K562 (cell line): ENCODE measurements around the gene LRRC47. TPM values are rescaled to one million over a fixed set of nuclear protein-coding genes. Genes with fewer than 3 reads are reported as not detected.

Experiments
- EWSR1 ChIP-seq: fragments of 450-650 bp; IDR thresholded peaks from 2 replicates; pipeline ENCODE4 v1.6.1; 2018; ENCODE audit warnings: borderline replicate concordance, mild to moderate bottlenecking, low read depth, moderate library complexity; ENCODE audit not compliant: partially characterized antibody
- HDAC8 ChIP-seq: fragments of 450-650 bp; IDR thresholded peaks from 2 replicates; pipeline ENCODE4 v1.6.1; 2016; ENCODE audit warnings: mild to moderate bottlenecking, missing genetic modification characterization, moderate library complexity, missing compliant biosample characterization
- MXD1 ChIP-seq: fragments of 250-450 bp; sonication (Bioruptor Pico); IDR thresholded peaks from 2 replicates; pipeline ENCODE4 v1.8.0; 2021; ENCODE audit warnings: borderline replicate concordance, mild to moderate bottlenecking, moderate library complexity; ENCODE audit not compliant: poor library complexity, severe bottlenecking
- POLR2AphosphoS2 ChIP-seq: IDR thresholded peaks from 2 replicates; pipeline ENCODE4 v1.6.1; 2012; ENCODE audit warnings: low read length, improper control_type of control experiment
- PTRF ChIP-seq: fragments of 450-650 bp; IDR thresholded peaks from 2 replicates; pipeline ENCODE4 v1.6.1; 2016; ENCODE audit warnings: mild to moderate bottlenecking, missing genetic modification characterization, missing compliant biosample characterization
- REST ChIP-seq, 2 experiments: fragments of 450-650 bp; formaldehyde crosslinking in 1 of 2; IDR thresholded peaks; 2 replicates each; pipeline versions ENCODE4 v1.4.0 to v1.6.1; 2014 to 2020; ENCODE audit warnings: mild to moderate bottlenecking in 2 of 2, borderline replicate concordance in 1 of 2, low read depth in 1 of 2
- SOX6 ChIP-seq: fragments of 450-650 bp; IDR thresholded peaks from 2 replicates; pipeline ENCODE4 v1.6.1; 2014; ENCODE audit warnings: mild to moderate bottlenecking
- UBTF ChIP-seq, 2 experiments: IDR thresholded peaks; 2 replicates each; pipeline ENCODE4 v1.6.1; 2012; ENCODE audit warnings: improper control_type of control experiment in 2 of 2, low read depth in 2 of 2, low read length in 2 of 2, borderline replicate concordance in 1 of 2
- ZC3H11A ChIP-seq: IDR thresholded peaks from 2 replicates; pipeline ENCODE4 v1.6.1; 2012; ENCODE audit warnings: low read depth, low read length, improper control_type of control experiment
- ZNF24 ChIP-seq: fragments of 450-650 bp; IDR thresholded peaks from 2 replicates; pipeline ENCODE4 v1.6.1; 2016
- ZNF518B ChIP-seq: fragments of 250-450 bp; sonication (Bioruptor Pico); IDR thresholded peaks from 2 replicates; pipeline ENCODE4 v1.5.0; 2021; ENCODE audit warnings: mild to moderate bottlenecking, moderate library complexity
- ZNF778 ChIP-seq: fragments of 450-650 bp; formaldehyde crosslinking; IDR thresholded peaks from 2 replicates; pipeline ENCODE4 v1.4.0; 2020; ENCODE audit warnings: mild to moderate bottlenecking, moderate library complexity
- polyA plus RNA-seq, 8 experiments: library from polyadenylated mRNA; depleted of rRNA in 4 of 8; stranded (reverse) in 5 of 8; unstranded in 3 of 8; fragments of >200 nt; fragmentation: Nextera tagmentation in 2 of 8; fragmentation: Illumina TruSeq in 1 of 8; extraction: Ambion mirVana in 2 of 8; extraction: Trizol in 1 of 8; gene quantifications; 2 replicates each; pipeline versions ENCODE4 v1.2.1 to v1.2.3, GENCODE V29; 2011 to 2014; ENCODE audit warnings: inconsistent platforms in 1 of 8, missing spikeins in 1 of 8
- total RNA-seq, 7 experiments: library from RNA; depleted of rRNA in 6 of 7; stranded (reverse); fragments of >200 nt in 6 of 7; fragmentation: Illumina TruSeq in 2 of 7; extraction: Trizol in 2 of 7; gene quantifications; 2 replicates each; pipeline versions ENCODE4 v1.2.1 to v1.2.3, GENCODE V29; 2011 to 2021; ENCODE audit warnings: low replicate concordance in 1 of 7

LRRC47 gene
- total and polyA plus RNA-seq, 9 of the 15 experiments (the other 6 are each of a cell fraction or from before 2014, with no cell fraction given): 4.6 to 68.0 (median 35.9) TPM

GRCh38 chr1:3775490-3776230 is 20.6 kb downstream of the LRRC47 start (continued):
- TF ChIP-seq UBTF (IDR thresholded peaks at IDR 0.05; ENCODE audit: borderline replicate concordance in 1 of 2, low read depth in 2 of 2, low read length in 2 of 2) (peak; percentile 56 to 73; a peak in 2 of 4 replicates), ZNF24 (0 out of 2 replicates have a peak, but pooled peaks have one; percentile 57), POLR2AphosphoS2 (no peak), HDAC8 (tag) (peak; percentile 81; the same call in 1 of the 2 replicates), REST (IDR thresholded peaks at IDR 0.05; ENCODE audit: borderline replicate concordance) (peak; percentile 59), REST (CRISPR knock-in tag; IDR thresholded peaks at IDR 0.05; ENCODE audit: low read depth) (no peak), PTRF (tag) (no peak), ZNF518B (CRISPR knock-in tag) (no peak), ZNF778 (CRISPR knock-in tag) (no peak), SOX6 (no peak), ZC3H11A (no peak), MXD1 (CRISPR knock-in tag) (peak; percentile 85), EWSR1 (no peak)
